Non-pigmented ciliary epithelial cell (primary cell): Measurements from ENCODE around the gene SPTBN1.

Source experiments
- DNase-seq: peaks from one replicate; pipeline ENCODE4 v3.0.0-alpha.2; 2010; ENCODE audit warnings: low read depth

SPTBN1 gene

DNA sequence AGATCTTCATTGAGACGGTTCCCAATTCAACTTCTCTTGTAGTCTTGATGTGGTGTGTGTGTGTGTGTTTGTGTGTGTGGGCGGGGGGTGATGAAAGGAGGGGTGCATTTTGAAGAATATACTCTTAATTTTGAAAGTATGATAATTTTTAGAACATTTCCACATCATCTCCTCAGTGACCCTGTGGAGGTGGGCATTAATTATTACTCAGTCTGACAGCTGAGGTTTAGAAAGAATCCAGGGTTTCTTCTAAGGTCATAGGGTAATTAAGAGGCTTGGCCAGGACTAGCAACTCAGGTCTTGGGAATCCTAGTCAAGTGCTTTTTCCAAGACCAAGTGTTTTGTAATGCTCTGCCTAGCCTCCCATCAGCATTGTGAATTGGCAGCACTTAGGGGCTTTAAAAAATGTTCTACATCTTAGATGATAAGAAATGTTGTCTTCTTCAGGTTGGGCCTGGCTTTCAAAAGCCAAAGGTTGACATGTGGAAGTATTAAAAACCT lies 100.5 kb downstream of the SPTBN1 start:
- no peak for DNase-seq

DNA sequence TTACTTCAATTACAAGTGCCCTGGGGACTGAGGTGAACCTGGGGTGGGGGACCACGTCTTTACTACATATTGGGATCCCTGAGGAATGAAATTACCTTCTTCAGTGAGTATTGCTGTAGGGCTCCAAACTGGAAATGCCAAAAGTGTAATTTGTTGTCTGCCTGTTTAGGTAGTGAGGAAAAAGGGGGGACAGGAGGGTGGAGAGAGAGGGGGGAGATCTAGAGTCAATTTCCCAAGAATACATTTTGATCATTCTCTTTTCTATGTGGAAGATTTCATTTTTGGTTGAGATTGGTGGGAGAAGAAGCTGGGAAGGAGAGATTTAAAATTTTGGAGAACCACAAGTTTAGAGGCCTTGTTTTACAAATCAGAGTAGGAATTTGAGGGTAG lies 101.1 kb downstream of the SPTBN1 start:
- DNase-seq = no peak

DNA sequence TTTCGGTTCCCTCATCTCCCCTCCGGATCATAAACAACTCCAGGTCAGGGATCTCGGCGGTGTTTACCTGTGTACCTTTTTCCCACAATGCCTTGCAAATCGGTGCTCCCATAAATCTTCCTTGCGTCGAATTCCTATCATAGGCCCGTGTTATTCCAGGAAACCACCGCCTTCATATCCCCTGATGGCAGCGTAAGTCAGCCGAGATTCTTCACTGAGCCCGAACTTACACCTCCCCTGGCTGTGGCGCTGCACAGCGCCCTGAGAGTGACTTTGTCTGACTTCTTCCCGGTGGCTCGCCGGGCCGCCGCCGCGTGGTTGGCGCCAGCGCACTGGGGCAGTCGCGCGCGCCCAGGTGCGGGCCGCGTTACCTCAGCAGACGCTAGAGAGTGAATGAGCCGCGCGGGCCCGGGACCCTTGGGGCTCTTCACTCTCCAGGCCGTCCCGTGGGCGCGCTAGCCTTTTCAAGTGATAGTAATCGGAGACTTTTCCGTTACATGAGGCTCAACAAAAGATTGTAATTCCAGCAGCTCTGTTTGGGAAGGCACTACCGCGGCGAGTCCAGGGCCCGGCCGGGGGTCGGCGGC lies 101.6 kb downstream of the SPTBN1 start:
- DNase-seq = no peak

DNA sequence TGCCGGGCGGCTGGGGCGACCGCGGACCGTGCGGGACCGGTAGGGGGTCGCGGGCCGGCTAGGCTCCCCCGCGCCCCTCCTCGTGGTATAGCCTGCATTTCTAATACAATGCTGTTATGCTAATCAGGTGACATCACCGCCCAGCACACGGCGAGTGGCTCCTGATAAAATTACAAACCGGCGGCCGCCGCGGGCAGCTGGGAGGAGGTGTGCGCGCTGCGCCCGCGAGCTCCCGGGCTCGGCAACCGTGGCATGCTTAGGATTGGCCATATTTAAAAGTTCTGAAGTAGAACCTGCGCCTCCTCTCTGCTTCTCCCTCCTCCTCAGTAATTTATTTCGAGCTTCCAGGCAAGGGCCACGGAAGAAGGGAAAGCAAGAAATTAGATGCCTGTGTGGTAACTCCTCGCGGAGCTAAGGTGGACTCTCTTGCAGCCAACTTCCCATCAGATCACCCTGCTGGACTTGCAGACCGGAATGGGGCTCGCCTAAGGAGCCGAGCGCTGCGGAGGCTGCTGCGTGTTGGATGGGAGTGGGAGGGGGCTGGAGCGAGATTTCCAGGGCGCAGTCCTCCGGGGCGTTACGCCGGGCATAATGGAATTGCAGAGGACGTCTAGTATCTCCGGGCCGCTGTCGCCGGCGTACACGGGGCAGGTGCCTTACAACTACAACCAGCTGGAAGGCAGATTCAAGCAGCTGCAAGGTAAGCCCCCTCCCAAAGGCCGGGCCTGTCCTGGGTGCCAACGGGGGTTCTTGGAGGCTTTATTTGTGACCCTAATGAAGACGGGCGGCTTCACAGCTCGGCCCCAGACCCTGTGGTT lies 102.3 kb downstream of the SPTBN1 start:
- no peak for DNase-seq

DNA sequence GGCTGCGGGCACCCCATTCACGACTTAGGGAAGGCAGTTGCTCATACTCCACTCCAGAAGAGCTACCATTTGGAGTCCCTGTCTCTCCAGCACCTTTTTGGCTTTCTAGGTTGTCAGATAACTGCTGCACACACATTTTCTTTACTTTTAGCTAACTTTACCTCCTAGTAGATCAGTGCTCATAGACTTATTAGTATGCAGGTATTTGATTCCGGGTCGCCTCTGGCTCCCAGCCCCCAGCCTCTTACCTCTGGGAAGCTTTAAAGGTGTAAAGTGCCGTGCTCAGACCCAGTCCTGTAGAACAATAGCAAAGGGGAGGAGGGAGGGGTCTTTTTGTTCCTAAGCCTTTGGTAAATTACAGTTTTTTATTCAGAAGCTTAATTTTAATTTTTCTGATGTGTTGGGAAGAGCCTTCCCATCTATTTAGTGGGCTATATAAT lies 102.9 kb downstream of the SPTBN1 start:
- no peak for DNase-seq

DNA sequence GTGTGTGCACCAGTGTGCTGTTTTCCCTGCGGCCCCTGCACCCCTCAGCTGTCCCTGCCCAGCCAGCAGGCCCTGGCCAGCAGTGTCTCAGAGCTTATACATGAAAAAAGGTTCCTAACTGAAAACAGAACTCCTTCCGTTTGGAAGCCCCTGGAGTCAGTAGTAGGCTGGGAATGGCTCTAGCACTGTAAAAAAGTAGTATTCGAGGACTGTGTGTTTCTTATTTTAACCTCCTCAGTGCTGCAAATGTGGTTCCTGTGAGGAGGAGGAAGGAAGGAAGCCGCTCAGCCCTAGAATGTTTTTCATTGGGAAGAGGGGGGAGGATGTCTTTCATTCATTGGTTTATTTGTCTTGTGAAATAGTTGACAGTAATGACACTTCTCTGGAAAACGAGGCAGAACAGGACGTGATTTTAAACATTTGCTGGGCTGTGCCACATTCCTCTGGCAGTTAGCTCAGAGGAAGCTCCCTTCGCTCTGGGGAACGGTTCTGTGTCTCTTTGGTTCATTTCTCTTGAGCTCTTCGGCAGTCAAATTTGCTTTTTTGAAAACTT lies 103.5 kb downstream of the SPTBN1 start:
- DNase-seq = no peak

DNA sequence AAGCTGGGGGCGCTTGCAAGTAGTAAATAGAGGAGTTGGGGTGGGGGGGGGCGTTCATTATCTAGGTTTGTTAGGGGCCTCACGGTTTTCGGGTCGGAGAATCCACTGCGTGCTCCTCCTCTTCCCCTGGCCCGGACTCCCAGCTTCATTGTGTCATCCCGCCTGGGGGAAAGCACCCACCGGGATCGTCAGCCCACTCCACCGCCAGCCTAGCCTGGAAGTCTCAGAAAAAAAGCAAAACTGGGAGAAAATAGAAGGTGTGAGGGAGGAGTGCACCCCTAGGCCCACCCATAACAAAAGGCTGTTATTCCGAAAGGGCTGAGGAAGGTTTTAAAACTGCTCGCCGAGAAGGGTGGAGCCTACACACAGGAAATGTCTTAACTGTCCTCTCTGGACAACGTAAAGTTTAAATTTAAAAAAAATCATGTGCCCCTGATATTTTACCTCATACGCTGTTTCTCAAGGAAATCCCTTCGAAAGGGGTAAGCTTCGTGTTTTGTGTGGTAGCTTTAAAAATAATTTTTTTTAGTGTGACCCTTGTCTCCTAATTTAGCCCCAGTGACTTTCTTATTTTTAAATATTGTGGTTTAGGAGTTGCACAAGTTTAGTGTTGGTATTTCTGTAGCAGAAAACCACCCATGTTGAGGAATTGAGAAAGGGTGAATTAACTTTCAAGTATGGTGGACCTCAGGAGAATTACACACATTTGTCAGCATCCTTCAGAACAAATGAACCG lies 104.2 kb downstream of the SPTBN1 start:
- DNase-seq = no peak

DNA sequence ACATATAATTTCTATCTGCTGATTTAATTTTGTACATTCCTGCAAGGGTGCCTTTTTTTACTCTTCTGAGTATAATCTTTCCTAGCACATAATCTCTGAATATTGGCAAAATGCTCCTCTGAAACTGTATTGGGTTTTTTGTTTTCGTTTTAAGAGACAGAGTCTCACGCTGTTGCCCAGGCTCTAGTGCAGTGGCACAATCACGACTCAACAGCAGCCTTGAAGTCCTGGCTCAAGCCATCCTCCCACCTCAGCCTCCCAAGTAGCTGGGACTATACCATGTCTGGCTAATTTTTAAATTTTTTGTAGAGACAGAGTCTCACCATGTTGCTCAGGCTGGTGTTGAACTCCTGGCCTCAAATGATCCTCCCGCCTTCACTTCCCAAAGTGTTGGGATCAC lies 104.9 kb downstream of the SPTBN1 start:
- DNase-seq = no peak

DNA sequence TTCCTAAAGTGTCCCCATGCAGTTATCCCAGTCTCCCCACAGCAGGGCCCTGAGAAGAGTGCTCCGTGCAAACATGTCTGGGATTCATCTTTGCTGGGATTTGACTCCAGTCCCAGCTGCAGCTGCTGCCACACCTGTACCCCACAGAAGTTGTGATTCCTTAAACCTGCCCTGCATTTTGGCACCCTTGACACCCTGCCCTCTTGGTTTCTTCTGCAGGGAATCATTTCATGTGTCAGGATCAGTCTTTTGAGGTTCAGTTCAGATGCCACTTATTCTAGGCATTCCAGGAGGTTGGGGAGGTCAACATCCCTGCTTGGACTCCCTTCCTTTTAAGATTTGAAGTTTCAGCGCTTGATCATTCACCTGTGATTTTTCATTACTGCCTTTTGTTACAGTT lies 108.3 kb downstream of the SPTBN1 start:
- no peak for DNase-seq

DNA sequence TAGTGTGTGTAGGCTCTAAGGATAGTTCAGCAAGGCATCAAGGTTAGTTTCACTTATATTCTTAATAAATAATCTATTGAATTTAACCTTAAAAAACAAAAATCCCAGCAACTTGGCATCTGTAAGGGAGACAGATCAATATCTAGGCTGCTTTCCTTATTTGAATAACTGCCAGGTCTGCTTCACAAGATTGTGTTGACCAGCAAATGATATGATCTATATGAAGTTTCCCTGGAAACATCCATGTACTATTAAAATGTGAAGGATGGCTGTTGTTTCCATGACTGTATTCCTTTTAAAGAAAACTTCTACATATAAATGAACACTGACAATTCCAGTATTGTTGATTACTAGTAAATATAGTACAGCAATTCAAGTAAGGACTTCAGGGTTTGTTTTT lies 109.4 kb downstream of the SPTBN1 start:
- no peak for DNase-seq

DNA sequence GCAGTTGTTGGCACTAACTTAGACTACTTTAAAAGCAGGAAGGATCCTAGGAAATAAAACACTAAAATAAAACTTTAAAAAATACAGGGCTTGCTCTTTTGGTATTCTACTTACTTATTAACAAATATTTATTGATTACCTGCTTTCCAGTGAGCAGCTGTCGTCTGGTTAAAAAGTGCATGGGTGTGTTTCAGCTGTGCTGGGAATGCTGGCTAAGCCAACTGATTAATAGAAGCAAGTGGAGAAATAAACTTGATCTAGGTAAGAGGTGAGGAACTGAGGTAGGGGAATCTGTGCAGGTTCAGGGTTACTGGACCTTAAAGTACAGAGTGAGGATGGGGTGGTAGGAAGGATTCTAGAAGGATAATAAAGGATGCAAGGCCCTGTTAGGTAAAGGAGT lies 110.8 kb downstream of the SPTBN1 start:
- DNase-seq = no peak

DNA sequence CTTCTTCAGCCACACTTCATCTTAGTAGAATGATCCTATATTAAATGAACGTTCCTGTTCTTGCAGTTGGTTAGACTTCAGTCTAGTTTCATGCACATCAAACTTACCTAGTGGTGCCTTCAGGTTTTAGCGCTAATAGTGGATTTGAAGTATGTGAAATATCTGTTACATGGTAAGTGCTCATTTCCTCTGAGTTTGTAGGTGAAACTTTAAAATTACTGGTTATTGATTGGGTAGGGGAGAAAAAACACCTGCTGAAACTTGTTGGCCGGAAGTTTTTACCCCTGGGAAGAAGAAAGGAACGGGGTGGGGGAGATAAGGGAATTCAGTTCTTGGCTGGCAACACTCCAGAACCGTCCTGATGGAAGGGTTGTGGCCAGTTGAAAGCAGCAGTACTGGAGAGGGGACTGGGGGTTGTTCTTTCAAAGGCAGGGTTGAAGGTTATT lies 112.8 kb downstream of the SPTBN1 start:
- DNase-seq = no peak

DNA sequence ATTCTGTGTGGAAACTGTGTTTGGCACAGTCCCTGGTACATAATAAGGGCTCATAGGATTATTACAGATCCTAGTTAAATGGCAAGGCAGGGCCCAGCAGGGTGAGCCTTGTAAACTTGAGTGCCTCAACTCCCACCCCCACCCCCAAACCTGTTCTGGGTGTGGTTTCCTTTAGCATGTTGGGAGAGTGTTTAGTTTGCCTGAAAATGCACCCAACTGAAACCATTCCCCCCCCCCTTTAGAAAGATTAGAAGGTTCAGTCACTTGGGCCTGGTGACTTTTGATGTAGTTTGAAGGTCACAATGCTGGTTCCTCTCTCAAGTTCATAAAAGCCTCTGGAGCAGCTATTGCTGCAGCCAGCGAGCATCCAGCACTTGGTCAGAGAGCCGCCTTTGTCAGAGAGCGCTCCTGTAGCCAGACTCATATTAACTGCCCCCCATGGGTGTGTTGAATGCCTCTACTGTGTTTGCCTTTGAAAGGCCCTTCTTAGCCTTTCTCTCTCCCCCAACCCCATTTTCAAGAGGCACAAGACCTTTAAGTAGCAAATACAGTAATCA lies 113.7 kb downstream of the SPTBN1 start:
- no peak for DNase-seq

DNA sequence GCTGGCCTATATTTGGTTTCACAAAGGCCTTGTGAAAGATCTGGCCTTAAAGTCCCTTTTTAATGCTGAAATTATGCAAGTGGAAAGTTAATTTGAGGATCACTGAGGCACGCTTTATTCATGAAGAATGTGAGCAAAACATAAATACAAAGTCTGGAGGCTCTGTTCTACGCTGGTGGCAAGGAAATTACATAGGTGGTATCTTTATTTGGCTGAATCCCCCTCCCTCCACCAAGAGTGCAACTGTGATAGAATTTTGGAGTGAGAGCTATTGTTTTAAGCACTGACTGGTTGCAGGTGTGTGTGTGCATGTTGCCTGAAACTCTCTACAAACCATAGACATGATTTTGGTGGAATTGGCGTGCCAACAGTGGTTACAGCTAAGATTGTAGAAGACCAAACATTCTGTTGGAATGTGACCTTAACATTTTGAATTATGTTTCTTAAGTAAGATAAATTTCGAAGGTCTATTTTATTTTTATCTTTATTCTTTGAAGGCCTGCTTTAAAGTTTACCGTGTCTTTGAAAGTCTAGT lies 114.3 kb downstream of the SPTBN1 start:
- DNase-seq = no peak

DNA sequence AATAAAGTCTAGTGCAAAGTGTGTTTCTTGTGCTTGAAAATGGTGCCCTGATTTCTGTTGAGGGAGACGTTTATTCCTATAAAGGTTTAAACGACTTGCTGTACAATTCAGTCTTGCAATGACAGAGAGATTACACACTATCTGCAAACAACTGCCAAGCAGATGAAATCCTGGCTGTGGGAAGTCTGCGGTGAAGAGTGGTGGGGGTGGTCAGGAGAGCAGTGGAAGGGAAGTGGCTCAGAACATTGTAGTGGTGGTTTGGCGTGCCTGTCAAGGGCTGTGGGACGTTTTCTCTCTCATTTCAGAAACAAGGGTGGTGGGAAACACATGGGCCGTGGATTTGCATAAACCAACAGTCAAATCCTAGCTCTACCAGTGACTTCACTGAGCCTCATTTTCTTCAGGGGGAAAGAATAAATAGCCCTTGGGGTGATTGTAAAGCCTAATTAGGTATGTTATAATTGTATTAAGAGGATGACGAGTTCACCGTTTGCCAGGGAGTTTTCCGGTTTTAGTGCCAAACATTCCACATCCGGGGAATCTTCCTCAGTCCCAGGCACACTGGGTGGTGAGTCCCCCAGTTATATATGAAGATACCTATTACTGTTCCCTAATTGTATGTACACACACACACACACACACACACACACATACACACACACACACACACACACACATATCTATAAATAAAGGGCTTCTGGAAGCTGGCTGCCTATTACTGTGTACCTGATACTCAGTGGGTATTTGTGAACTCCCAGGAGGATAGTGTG lies 115.0 kb downstream of the SPTBN1 start:
- peak; percentile 93 for DNase-seq

DNA sequence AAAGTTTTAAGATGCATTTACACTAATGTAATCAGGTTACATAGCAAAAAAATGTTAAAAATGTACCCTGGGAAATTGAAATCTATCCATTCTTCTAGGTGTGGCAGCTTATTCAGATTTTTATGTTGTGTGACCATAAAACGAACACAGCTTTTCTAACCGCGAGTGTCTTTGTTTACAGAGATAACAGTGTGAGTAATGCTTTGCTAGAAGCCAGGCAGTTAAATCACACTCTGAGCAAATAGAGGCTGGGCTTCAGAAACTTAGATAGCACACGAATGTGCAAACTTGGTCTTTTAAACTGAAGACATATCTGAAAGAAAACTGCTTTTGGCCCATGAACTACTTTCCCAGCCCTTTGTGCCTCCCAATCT lies 116.1 kb downstream of the SPTBN1 start:
- peak; percentile 94 for DNase-seq

DNA sequence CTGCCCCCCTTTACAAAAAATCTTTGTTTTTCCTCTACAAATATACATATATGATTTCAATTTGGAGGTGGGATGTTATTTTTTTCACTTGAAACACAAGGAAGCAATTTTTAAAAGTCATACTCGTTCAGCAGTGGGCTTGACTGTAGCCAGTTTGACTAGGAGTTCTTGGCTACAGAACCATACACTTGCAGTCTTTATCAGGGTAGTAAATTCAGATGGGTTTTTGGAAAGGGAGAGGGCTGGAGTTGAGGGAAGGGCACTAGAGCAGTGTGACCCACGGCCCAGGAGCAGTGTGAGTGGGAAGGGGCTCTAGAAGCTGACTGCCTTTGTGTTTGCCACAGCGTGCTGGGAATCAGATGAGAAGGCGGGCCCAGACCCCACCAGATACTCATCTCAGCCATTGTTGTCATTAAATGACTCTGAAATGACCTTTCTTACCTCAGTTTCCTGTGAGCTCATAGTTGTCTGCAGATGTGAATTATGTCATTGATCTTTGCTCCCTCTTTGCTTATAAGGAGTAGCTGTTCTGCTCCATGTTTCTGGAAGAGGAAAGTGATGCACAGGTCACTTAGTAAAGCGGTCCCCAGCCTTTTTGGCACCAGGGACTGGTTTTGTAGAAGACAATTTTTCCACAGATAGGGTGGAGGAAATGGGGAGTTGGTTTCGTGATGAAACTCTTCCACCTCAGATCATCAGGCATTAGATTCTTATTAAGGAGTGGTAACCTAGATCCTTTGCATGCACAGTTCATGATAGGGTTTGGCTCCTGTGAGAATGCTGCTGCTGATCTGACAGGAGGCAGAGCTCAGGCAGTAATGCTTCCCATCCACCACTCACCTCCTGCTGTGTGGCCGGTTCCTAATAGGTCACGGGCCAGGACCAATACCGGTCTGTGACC lies 116.8 kb downstream of the SPTBN1 start:
- no peak for DNase-seq

DNA sequence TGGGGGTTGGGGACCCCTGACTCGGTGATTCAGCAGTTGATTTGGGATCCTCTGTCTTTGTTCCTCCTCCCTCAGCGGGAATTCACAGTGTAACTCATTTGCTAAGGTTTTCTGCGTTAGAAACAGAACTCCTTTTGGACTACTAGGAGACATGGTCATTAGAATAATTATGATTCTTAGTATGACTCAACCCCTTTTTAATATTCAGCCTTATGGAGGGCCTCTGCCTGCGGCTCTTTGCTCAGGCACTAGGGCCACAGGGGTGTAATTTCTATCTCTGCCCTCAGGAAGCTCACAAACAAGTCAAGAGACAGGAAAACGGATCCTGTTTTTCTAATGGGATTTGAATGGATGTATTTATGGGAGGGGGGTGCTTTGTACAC lies 117.4 kb downstream of the SPTBN1 start:
- no peak for DNase-seq

DNA sequence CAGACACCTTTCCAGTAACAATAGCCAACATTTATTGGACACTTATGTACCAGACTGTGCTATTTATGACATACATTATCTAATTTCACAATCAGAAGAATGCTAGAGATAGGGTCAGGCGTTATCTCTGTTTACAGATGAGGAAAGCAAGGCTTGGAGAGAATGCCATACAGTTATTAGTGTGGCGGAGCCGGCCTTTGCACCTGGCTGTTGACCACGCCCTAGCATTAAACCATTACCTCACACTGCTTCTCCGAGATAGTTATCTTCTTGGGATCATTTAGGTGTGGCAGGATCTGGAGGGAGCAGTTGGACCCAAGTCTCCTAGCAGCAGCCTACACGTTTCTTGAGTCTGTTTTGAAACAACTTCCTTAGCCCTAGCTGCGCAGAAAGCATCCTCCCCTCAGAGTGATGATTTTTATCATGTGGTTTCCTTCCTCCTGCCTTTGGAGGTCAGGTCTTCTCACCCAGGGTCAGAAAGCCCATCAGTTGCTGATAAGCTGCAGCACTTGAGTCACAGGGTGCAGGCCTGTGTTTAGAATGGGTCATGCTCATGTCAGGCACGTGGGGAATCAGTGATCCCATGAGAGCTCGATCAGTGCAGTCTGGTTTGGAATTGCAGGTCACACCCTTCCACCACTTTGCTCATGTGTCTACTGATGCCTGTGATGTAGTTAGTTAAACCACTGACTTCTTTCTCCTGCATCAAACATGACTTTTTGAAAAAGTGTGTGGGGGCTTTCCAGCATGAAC lies 118.2 kb downstream of the SPTBN1 start:
- DNase-seq = no peak

DNA sequence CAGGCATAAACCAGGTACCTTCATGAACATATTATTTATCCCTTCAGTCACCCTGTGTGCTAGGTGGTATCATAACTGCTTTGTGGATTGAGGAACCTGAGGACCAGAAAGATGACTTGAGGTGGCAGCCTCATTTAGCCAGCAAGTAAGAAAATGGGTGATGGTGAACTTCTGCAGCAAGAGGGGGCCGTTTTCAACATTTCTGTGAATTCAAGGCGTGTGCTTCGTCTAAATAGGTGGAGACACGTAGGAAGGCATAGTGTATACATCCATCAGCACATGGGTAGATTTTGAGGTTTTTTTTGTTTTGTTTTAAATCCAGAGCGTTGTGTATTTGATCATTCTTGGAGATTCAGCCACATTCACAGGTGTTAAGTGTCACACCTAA lies 118.7 kb downstream of the SPTBN1 start:
- no peak for DNase-seq
